Dendritic cell treated with granulocyte-macrophage colony-stimulating factor and Interleukin-4, amounts not matched to agents 40 ng/mL and 50 ng/mL, for 4 days (primary cell): Measurements from ENCODE around the gene TMEM41B.
"Not testable (repeated sequence)": the region's sequence is repeated elsewhere in the genome, so short reads cannot be mapped to it uniquely, and the experiment has no call there.

Experiments used
- H3K27ac Mint-ChIP-seq: one replicate; pipeline ENCODE4 v1.8.0; 2022; ENCODE audit warnings: mild to moderate bottlenecking, mixed read lengths
- H3K27me3 Mint-ChIP-seq: one replicate; pipeline ENCODE4 v1.8.0; 2022; ENCODE audit warnings: mild to moderate bottlenecking, mixed read lengths
- H3K36me3 Mint-ChIP-seq: one replicate; pipeline ENCODE4 v1.8.0; 2022; ENCODE audit warnings: low read depth, mixed read lengths
- H3K4me1 Mint-ChIP-seq: one replicate; pipeline ENCODE4 v1.8.0; 2022; ENCODE audit warnings: low read depth, mixed read lengths
- H3K4me3 Mint-ChIP-seq: one replicate; pipeline ENCODE4 v1.8.0; 2022; ENCODE audit warnings: mild to moderate bottlenecking, moderate library complexity, mixed read lengths
- H3K9me3 Mint-ChIP-seq: one replicate; pipeline ENCODE4 v1.8.0; 2022; ENCODE audit warnings: mixed read lengths
- intact Hi-C: fragments of 100-400 bp; cut with micrococcal nuclease; formaldehyde crosslinking; loops from one replicate; pipeline ENCODE4 v1.15.0; 2022

The TMEM41B gene, protein sequence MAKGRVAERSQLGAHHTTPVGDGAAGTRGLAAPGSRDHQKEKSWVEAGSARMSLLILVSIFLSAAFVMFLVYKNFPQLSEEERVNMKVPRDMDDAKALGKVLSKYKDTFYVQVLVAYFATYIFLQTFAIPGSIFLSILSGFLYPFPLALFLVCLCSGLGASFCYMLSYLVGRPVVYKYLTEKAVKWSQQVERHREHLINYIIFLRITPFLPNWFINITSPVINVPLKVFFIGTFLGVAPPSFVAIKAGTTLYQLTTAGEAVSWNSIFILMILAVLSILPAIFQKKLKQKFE

DNA sequence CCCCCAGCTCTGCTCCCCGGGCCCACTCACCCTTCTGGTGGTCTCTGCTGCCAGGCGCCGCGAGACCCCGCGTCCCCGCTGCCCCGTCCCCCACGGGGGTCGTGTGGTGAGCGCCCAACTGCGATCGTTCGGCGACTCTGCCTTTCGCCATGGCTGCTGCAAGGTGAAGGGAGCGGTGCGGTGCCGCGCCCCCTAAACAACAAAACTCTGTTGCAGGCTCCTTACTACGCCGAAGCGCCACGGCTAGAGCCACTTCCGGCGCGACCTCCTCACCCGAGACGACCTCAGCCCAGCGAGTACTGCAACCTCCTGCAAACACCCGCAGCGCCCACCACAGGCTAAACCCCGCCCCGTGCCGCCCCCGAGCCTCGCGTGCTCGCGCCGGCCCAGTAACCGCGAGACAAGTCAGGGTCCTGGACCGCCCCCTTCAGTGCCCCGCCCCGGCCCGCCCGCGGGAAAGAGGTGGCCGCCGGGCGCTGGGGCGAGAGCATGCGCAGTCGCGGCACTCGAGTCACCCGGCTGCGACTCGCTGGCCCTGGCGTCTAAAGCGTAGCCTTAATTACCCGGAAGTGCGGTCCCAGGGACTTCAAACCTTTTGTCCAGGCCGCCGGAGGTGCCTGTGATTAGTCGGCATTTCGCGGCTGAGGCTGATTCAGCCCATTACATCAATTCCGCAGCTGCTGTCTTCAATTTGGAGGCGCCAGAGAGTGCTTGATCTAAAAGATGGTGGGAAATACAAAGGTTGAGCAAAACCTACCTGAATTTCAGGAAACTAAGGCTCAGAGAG lies at the start of gene TMEM41B:
Gene TMEM41B (minus strand): TSS at position 303 of the 787 bp plus-strand sequence. CDS start 152 bp downstream, at position 151.
- Mint-ChIP-seq H3K36me3 (peaks cover 12% of the 10 kb centered on the region), H3K9me3 (no peaks in the 10 kb centered on the region), H3K27ac (peak within 1 kb of the TSS; percentile 96), H3K4me3 (peak within 1 kb of the TSS; percentile 97), H3K4me1 (peaks cover 58% of the 10 kb centered on the region), H3K27me3 (no peaks in the 10 kb centered on the region)
- intact Hi-C loops: loop anchor here (1.0 to 10.0 kb wide), 5 partner anchors 41 to 150 kb away; partner anchors contain the start of genes DENND5A, IPO7 and ZNF143

DNA sequence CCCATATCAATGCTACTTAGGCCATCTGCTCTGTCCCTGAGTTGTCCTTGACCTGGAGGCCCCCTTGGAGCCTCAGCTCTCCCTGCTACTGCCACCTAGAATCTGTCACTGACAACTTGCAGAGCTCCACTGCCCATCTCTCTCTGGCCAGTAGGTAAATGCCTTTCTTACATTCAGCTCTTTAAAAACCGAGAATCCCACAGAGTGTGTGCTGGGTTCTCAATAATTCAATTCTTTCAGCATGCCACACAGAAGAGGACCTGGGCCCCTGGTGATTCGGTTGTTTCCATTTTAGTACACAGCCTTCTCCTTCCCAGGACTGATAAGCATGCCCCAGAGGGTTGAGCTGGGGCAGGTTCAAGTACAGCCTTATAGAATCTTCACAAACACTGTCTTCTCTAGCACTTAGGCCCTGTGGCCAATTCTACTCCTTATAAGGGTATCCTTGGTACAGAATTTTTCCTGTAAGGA lies 48.0 kb upstream of the TMEM41B start:
- no peaks in the 10 kb centered on the region for H3K9me3 Mint-ChIP-seq
- no peaks in the 10 kb centered on the region for H3K27me3 Mint-ChIP-seq
- intact Hi-C loops: loop anchor here (5.0 kb wide), 1 partner anchor 100 kb away; no protein-coding TSS in a partner anchor
- H3K4me3 Mint-ChIP-seq: no peak overlapping the region
- no peaks in the 10 kb centered on the region for H3K36me3 Mint-ChIP-seq
- H3K4me1 Mint-ChIP-seq: peaks cover 26% of the 10 kb centered on the region
- H3K27ac Mint-ChIP-seq: peak overlapping the region; percentile 99

DNA sequence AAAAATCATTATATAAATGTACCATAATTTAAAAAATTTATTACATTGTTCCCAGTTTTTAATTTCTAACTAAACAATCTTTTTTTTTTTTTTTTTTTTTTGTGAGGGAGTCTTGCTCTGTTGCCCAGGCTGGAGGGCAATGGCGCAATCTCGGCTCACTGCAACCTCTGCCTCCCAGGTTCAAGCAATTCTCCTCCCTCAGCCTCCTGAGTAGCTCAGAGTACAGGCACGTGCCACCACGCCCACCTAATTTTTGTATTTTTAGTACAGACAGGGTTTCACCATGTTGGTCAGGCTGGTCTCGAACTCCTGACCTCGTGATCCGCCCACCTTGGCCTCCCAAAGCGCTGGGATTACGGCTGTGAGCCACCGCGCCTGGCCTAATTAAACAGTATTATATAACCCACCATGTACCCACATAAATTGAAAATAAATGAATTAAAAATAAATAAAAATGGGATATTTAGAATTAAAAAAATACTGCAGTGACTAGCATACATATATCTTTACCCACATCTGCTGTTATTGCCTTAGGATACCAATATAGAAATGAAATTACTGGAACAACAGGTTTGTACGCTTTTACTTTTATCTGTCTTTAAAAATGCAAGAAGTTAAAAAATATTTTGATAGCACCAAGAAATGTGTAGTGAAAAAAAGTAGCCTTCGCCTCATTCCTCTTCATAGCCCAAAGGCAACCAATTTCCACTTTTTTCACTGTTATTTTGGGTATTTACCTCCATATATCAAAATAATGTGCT lies 46.6 kb upstream of the TMEM41B start:
- H3K27ac Mint-ChIP-seq, H3K27me3 Mint-ChIP-seq, H3K36me3 Mint-ChIP-seq, H3K4me3 Mint-ChIP-seq, H3K9me3 Mint-ChIP-seq: not testable (repeated sequence)
- peaks cover 26% of the 10 kb centered on the region for H3K4me1 Mint-ChIP-seq
- intact Hi-C loops: loop anchor here (5.0 kb wide), 1 partner anchor 99 kb away; no protein-coding TSS in a partner anchor

DNA sequence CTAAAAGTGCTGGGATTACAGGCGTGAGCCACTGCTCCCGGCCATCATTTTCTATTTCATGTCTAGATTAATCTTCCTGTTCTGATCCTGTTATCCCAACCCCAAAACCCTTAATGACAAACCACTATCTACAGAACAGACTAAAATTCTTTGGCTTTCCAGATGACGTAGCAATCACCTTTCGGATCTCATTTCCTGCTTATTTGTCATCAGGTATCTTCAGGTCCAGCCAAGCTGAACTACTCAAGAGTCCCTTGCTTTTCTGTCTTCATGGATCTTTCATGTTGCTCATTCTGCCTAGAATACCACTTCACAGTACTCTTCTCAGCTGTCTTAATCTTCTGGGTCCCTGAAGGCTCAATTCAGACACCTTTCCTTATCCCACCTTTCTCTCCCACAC lies 42.6 kb upstream of the TMEM41B start:
- Mint-ChIP-seq H3K36me3 (no peaks in the 10 kb centered on the region), H3K4me3 (no peak overlapping the region), H3K9me3 (no peaks in the 10 kb centered on the region), H3K27me3 (no peaks in the 10 kb centered on the region), H3K27ac (no peak overlapping the region), H3K4me1 (no peaks in the 10 kb centered on the region)
- intact Hi-C loops: no loop called here

DNA sequence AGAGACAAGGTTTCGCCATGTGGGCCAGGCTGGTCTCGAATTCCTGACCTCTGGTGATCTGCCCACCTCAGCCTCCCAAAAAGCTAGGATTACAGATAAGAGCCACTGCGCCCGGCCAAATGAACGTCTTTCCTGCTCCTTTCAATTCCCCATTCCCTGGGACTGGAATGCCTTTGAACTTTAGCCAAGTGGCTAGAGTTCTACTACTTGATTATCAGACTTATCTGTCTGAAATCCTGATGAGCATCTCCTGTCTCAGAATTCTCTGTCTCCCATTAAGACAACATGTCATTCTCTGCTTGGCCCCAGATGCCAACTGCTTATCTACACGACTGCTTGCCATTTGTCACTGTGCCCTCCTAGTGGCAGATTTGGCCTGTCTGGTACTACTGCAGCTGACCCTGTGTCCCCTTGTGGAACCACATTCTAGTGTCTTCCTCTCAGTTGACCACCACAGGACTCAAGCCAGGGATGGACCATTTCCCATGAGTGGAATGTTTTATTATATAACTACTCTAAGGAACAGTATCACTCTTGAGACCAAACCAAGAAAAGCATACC lies 37.0 kb upstream of the TMEM41B start:
- H3K36me3 Mint-ChIP-seq: no peaks in the 10 kb centered on the region
- no peak overlapping the region for H3K4me3 Mint-ChIP-seq
- H3K9me3 Mint-ChIP-seq: no peaks in the 10 kb centered on the region
- peaks cover 3% of the 10 kb centered on the region for H3K27me3 Mint-ChIP-seq
- H3K4me1 Mint-ChIP-seq: no peaks in the 10 kb centered on the region
- H3K27ac Mint-ChIP-seq: no peak overlapping the region
- intact Hi-C loops: no loop called here

DNA sequence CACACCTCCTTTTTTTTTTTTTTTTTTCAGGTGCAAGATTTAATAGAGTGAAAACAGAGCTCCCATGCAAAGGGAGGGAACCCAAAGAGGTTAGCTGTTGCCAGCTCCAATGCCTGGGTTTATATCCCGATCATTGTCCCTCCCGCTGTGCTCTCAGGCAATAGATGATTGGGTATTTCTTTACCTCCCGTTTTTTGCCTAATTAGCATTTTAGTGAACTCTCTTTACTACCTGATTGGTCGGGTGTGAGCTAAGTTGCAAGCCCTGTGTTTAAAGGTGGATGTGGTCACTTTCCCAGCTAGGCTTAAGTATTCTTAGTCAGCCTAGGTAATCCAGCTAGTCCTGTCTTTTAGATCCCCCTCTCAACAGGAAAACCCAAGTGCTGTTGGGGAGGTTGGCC lies 33.4 kb upstream of the TMEM41B start:
- intact Hi-C loops, H3K4me1 Mint-ChIP-seq, H3K9me3 Mint-ChIP-seq, H3K36me3 Mint-ChIP-seq, H3K27me3 Mint-ChIP-seq, H3K4me3 Mint-ChIP-seq, H3K27ac Mint-ChIP-seq: not testable (repeated sequence)

DNA sequence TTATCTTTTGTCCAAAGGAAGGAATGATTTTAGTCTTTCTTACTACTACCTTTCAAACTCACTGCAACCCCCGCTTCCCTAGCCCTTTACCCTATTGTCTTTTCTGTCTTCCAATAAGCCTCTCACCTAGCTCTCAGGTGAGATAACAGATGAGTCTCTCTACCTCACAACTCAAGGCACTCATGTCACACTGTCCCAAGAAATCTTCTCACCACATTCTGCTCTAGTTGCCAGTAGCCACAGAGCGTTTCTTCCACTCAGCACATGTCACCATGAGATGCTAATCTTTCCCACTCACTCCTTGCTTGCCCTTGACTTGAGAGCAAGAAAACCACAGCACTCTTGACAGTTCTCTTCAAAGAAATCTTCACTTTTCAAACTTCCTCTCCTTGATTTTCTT lies 32.7 kb upstream of the TMEM41B start:
- Mint-ChIP-seq H3K4me3 (no peak overlapping the region), H3K27ac (no peak overlapping the region), H3K36me3 (no peaks in the 10 kb centered on the region), H3K9me3 (no peaks in the 10 kb centered on the region), H3K27me3 (peaks cover 4% of the 10 kb centered on the region), H3K4me1 (no peaks in the 10 kb centered on the region)
- intact Hi-C loops: no loop called here

DNA sequence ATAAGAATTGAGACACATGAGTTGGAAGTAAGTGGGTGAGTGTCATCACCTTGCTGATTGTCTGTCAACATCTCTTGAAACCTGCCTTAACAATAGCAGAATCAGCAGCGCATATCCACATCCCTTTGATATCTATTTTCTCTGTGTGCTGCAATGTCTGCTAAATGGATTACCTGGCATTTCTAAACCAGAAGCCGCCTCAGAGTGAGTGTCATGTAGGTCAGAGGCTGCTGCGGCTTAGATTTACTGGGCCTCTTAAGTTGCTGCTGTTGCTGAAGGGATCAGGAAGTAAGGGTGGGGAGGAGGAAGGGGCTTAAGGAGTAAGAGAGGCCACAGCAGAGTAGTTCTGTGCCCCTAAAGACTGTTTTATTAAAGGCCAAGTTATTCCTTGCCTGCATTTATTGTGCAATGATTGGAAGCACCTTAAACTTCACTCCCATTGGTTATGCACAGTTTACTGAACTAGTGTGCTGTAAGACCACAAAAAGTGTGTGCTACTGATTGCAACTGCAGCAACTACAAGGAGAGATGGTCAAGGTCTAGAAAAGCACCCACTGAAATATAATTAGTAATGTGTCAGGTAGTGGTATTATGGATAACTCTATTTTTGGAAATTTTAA lies 29.8 kb upstream of the TMEM41B start:
- H3K4me1 Mint-ChIP-seq: no peaks in the 10 kb centered on the region
- intact Hi-C loops: no loop called here
- H3K9me3 Mint-ChIP-seq: no peaks in the 10 kb centered on the region
- H3K36me3 Mint-ChIP-seq: no peaks in the 10 kb centered on the region
- H3K27ac Mint-ChIP-seq: no peak overlapping the region
- H3K27me3 Mint-ChIP-seq: peaks cover 4% of the 10 kb centered on the region
- H3K4me3 Mint-ChIP-seq: no peak overlapping the region

DNA sequence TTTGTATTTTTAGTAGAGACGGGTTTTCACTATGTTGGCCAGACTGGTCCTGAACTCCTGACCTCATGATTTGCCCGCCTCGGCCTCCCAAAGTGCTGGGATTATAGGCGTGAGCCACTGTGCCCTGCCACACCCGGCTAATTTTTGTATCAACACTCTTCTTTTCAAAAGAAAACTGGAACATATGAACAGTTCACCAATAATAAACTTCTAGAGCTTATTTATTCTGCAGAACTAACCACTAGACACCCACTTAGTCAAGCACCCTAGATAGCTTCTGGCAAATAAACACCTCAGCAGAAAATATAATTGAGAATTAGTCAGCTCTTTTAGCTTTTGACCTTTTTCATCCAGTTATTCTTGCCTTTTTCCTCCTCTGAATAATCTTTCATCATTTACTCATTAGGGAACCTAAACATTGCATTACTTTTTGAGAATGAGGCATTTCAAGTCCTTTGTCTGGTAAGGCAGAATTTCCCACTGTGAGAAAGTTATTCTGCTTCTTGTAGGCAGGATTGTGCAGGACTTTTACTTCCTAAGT lies 27.3 kb upstream of the TMEM41B start:
- intact Hi-C loops: no loop called here
- peaks cover 2% of the 10 kb centered on the region for H3K27me3 Mint-ChIP-seq
- H3K27ac Mint-ChIP-seq: no peak overlapping the region
- no peaks in the 10 kb centered on the region for H3K4me1 Mint-ChIP-seq
- H3K4me3 Mint-ChIP-seq: no peak overlapping the region
- H3K36me3 Mint-ChIP-seq: no peaks in the 10 kb centered on the region
- H3K9me3 Mint-ChIP-seq: no peaks in the 10 kb centered on the region

DNA sequence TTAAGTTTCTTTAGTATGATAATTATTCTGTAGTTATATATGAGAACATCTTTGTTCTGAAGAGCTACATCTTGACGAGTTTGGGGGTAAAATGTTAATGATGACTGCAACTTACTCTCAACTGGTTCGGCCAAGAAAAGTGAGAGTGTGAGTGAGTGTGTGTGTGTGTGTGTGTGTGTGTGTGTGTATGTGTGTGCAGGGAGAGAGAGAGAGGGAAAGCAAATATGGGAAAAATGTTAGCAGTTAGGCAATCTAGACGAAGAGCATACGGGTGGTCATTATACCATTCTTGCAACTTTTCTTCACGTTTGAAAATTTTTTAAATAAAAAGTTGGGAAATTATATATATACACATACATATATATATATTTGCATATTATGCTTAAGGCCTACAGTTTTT lies 18.3 kb upstream of the TMEM41B start:
- Mint-ChIP-seq H3K36me3 (no peaks in the 10 kb centered on the region), H3K27me3 (no peaks in the 10 kb centered on the region), H3K4me1 (no peaks in the 10 kb centered on the region), H3K27ac (no peak overlapping the region), H3K9me3 (no peaks in the 10 kb centered on the region), H3K4me3 (no peak overlapping the region)
- intact Hi-C loops: no loop called here

DNA sequence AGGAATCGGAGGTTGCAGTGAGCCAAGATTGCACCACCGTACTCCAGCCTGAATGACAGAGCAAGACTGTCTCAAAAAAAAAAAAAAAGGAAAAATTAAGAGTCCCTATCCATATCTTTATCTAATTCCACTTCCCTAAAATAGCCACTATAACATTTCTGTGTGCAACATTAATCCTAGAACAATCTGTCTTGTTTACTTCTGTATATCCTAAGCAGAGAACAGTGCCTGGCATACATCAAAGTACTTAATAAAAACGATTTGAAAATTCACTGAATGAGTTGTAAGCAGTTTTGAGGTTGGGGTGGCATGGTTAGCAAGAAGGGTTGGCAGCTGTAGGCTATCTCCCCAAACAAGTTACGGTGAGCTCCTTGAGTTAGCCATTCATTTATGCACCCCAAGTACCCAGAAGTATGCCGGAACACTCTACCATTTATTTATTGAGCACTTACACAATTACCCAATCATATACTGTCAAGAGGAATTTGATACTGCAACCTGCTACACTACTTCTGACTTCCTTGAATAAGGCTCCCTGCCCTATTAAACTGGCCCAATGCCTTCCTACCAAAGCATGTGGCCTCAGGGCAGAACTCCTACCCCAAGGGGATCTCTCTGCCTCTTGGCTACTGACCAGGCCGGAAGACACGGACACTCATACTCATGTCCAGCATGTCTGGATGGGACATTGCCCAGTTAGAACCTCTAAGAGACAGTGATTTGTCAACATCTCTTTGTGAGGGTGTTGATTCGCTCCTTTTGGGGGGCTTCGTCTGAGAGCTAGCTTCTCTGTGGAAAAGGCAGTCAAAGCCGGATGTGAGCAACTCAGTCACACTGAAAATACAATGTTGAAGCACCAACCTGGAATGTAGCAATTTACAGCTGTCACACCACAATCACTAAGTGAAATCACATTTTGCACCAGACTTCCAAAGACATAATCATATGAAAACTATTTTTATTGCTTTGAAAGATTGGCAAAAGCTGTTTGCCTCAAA lies 16.3 kb upstream of the TMEM41B start:
- no peak overlapping the region for H3K27ac Mint-ChIP-seq
- intact Hi-C loops: no loop called here
- no peak overlapping the region for H3K4me3 Mint-ChIP-seq
- no peaks in the 10 kb centered on the region for H3K27me3 Mint-ChIP-seq
- no peaks in the 10 kb centered on the region for H3K36me3 Mint-ChIP-seq
- no peaks in the 10 kb centered on the region for H3K4me1 Mint-ChIP-seq
- no peaks in the 10 kb centered on the region for H3K9me3 Mint-ChIP-seq

DNA sequence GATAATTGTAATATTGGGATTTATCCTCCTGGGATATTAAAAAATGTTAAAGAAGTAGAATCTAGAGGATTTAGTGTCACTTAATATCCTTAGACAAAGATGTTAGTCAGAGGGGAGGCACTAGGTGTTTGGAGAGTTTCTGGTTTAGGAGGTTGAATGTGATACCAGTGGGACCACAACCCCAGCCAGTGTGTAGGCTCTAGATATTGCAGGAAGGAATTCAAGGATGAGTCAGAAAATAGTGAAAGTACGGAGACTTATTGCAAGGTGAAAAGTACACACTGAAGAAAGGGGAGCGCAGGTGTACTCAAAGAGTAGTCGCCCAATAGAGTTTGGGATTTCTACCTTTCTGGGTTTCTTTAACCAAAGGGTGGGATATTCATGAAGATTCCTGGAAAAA lies 5.7 kb upstream of the TMEM41B start:
- Mint-ChIP-seq H3K9me3 (no peaks in the 10 kb centered on the region), H3K4me3 (no peak overlapping the region), H3K36me3 (no peaks in the 10 kb centered on the region), H3K27ac (no peak overlapping the region), H3K27me3 (no peaks in the 10 kb centered on the region), H3K4me1 (peaks cover 27% of the 10 kb centered on the region)
- intact Hi-C loops: no loop called here
